Smooth muscle cell (in vitro differentiated cells): Measurements from ENCODE around the gene SPIN4. TPM values are rescaled to one million over a fixed set of nuclear protein-coding genes. Genes with fewer than 3 reads are reported as not detected.
"Not testable (repeated sequence)": the region's sequence is repeated elsewhere in the genome, so short reads cannot be mapped to it uniquely, and the experiment has no call there.

ENCODE experiments used
- DNase-seq: peaks from one replicate; lab custom pipeline; 2025; ENCODE audit not compliant: unreplicated experiment; lab: John Stamatoyannopoulos, UW
- H2AFZ ChIP-seq: fragments of 200-600 bp; sonication (generic); 2 replicates; pipeline ENCODE4 v1.6.0; 2016; ENCODE audit warnings: antibody characterized with exemption, low read depth, mild to moderate bottlenecking
- H3F3A ChIP-seq: fragments of 200-600 bp; sonication (generic); 2 replicates; pipeline ENCODE4 v1.6.0; 2017; ENCODE audit warnings: antibody characterized with exemption, low read depth
- H3K27ac ChIP-seq: fragments of 200-600 bp; sonication (generic); 2 replicates; pipeline ENCODE4 v1.5.1; 2016; ENCODE audit warnings: low read depth, mild to moderate bottlenecking
- H3K27me3 ChIP-seq: fragments of 200-600 bp; sonication (generic); 2 replicates; pipeline ENCODE4 v1.6.1; 2016; ENCODE audit warnings: low read depth, mild to moderate bottlenecking
- H3K36me3 ChIP-seq: fragments of 200-600 bp; sonication (generic); 2 replicates; pipeline ENCODE4 v1.5.1; 2016; ENCODE audit warnings: low read depth
- H3K4me1 ChIP-seq: fragments of 200-600 bp; sonication (generic); 2 replicates; pipeline ENCODE4 v1.5.1; 2016; ENCODE audit warnings: low read depth
- H3K4me2 ChIP-seq: fragments of 200-600 bp; sonication (generic); 2 replicates; pipeline ENCODE4 v1.6.0; 2016; ENCODE audit warnings: mild to moderate bottlenecking
- H3K4me3 ChIP-seq: fragments of 200-600 bp; sonication (generic); 2 replicates; pipeline ENCODE4 v1.5.1; 2016; ENCODE audit warnings: mild to moderate bottlenecking
- H3K79me2 ChIP-seq: fragments of 200-600 bp; sonication (generic); 2 replicates; pipeline ENCODE4 v1.6.0; 2016; ENCODE audit warnings: low read depth, mild to moderate bottlenecking
- H3K9ac ChIP-seq: fragments of 200-600 bp; sonication (generic); 2 replicates; pipeline ENCODE4 v1.6.0; 2016; ENCODE audit warnings: low read depth
- H3K9me3 ChIP-seq: fragments of 200-600 bp; sonication (generic); replicated peaks from 2 replicates; pipeline ENCODE4 v1.5.1; 2016; ENCODE audit warnings: low read depth
- H4K20me1 ChIP-seq: fragments of 200-600 bp; sonication (generic); 2 replicates; pipeline ENCODE4 v1.6.0; 2016; ENCODE audit warnings: low read depth
- WGBS: methylation state at CpG from one replicate; pipeline ENCODE4 v1.1.7; 2016; ENCODE audit warnings: low lambda C conversion rate; 5-methylcytosine and 5-hydroxymethylcytosine counted together
- polyA plus RNA-seq: library from polyadenylated mRNA; unstranded; fragments of >200 nt; fragmentation: Nextera tagmentation; extraction: Ambion mirVana; gene quantifications from 2 replicates; pipeline ENCODE4 v1.2.1, GENCODE V29; 2016
- total RNA-seq: library from RNA; depleted of rRNA; stranded (reverse); fragments of >200 nt; gene quantifications from 2 replicates; pipeline ENCODE4 v1.2.3, GENCODE V29; 2014
- TF ChIP-seq, protein P1 (sequence below): fragments of 200-600 bp; sonication (generic); IDR thresholded peaks from 2 replicates; pipeline ENCODE4 v1.5.1; 2017; ENCODE audit warnings: borderline replicate concordance, mild to moderate bottlenecking, antibody characterized with exemption; ENCODE audit not compliant: insufficient read depth, poor library complexity, severe bottlenecking

The SPIN4 gene
- total RNA-seq (6.8 and 8.7 TPM in 2 replicates), polyA plus RNA-seq (4.1 and 6.0 TPM in 2 replicates)

DNA sequence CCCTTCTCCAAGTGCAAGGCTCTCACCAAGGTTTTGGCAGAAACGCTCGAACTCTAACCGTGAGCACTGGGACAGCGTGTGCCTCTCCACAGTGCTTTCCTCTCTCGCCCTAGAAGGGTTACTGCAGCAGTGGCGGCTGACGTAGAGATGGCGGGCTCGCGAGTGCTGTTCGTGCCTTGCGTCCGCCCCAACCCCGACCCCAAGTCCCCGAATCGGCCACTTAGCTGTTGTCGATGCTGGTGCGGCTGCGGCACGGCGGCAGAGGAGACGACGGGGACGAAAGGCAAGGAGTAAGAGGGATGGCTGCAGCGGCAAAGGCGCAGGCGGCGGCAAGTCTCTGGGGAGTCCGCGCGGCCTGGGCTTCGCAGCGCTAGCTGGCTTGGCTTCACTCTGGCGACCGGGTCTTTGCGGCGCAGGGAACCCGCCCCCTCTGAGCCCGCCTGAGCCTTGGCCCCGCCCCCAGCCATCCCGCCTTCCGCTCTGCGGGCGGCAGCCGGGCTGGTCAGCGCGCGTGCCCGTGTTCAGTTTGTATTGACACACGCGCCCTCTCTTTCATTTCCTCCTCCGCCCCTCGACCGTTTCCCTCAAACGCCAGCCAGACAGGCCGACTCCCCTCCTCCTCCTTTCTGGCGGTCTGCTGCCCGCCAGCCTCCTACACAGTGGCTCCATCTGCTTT lies at the start of gene SPIN4:
TSS of gene SPIN4 (minus strand) at position 392 of the 676 bp plus-strand sequence. CDS start 513 bp downstream, outside the sequence.
- no peaks in the 10 kb centered on the region for H4K20me1 ChIP-seq
- H3K36me3 ChIP-seq = no peaks in the 10 kb centered on the region
- TF ChIP-seq, protein P1, sequence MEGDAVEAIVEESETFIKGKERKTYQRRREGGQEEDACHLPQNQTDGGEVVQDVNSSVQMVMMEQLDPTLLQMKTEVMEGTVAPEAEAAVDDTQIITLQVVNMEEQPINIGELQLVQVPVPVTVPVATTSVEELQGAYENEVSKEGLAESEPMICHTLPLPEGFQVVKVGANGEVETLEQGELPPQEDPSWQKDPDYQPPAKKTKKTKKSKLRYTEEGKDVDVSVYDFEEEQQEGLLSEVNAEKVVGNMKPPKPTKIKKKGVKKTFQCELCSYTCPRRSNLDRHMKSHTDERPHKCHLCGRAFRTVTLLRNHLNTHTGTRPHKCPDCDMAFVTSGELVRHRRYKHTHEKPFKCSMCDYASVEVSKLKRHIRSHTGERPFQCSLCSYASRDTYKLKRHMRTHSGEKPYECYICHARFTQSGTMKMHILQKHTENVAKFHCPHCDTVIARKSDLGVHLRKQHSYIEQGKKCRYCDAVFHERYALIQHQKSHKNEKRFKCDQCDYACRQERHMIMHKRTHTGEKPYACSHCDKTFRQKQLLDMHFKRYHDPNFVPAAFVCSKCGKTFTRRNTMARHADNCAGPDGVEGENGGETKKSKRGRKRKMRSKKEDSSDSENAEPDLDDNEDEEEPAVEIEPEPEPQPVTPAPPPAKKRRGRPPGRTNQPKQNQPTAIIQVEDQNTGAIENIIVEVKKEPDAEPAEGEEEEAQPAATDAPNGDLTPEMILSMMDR = no peak
- peak within 1 kb of the TSS; percentile 64 for H3K4me3 ChIP-seq
- peak within 1 kb of the TSS; percentile 86 for H3K4me2 ChIP-seq
- 50% methylated on average over 30 of the region's 58 CpGs for WGBS
- H2AFZ ChIP-seq = peak within 1 kb of the TSS; percentile 61
- H3K9me3 ChIP-seq = no peaks in the 10 kb centered on the region
- peak within 1 kb of the TSS; percentile 48 for H3K27ac ChIP-seq
- H3K4me1 ChIP-seq = peaks cover 18% of the 10 kb centered on the region
- DNase-seq = peak; percentile 59
- no peaks in the 10 kb centered on the region for H3K27me3 ChIP-seq
- peaks cover 29% of the 10 kb centered on the region for H3K79me2 ChIP-seq
- H3K9ac ChIP-seq = peak within 1 kb of the TSS; percentile 45
- H3F3A ChIP-seq = no peaks in the 10 kb centered on the region

DNA sequence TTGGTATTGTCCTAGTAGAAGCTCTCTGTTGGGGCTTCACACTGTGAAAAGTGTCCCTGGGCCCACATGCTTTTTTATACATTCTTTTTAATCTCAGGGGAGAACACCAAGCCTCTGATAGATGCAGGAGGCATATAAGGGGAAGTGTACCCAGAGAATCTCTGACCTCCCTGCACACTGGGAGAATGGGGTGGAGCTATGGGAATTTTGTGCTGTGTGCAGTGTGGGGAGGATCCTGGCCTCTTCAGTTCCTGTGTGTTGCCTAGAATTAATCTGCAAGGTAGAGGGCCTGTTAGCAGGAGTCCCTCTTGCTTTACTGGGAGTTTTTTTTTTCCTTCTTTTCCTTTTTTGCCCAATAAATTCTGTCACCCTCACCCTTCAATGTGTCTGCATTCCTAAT lies 49.2 kb upstream of the SPIN4 start:
- Histone ChIP-seq H3K9ac (no peak overlapping the region), H3K4me3 (no peak overlapping the region), H3K27ac (no peak overlapping the region), H3F3A (no peaks in the 10 kb centered on the region), H4K20me1 (no peaks in the 10 kb centered on the region), H3K79me2 (no peaks in the 10 kb centered on the region), H2AFZ (no peak overlapping the region), H3K4me2 (no peak overlapping the region), H3K4me1 (no peaks in the 10 kb centered on the region), H3K9me3 (no peaks in the 10 kb centered on the region), H3K36me3 (no peaks in the 10 kb centered on the region), H3K27me3 (no peaks in the 10 kb centered on the region)
- TF ChIP-seq, protein P1 = no peak
- DNase-seq = no peak

DNA sequence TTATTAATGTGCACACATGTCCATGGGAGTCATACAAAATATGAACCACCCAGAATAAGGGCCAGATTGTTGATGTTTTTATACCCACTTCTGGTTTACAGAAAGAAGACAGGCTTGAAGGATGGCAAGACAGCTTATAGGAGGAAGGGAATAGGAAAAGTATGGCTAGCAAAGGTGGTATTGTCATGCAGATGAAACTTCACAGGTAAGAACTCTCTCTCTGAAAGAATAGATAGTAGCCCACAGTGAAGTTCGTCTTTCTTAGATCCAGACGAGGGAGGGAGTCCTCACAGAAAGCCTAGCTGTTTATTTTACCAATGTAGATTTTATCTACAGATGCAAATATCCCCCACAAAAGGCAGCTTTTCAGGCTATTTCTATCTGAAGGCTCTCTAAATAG lies 43.7 kb upstream of the SPIN4 start:
- Histone ChIP-seq H4K20me1 (no peaks in the 10 kb centered on the region), H3K27me3 (no peaks in the 10 kb centered on the region), H2AFZ (no peak overlapping the region), H3K79me2 (no peaks in the 10 kb centered on the region), H3F3A (no peaks in the 10 kb centered on the region), H3K4me2 (no peak overlapping the region), H3K36me3 (no peaks in the 10 kb centered on the region), H3K4me1 (no peaks in the 10 kb centered on the region), H3K9me3 (no peaks in the 10 kb centered on the region), H3K9ac (no peak overlapping the region), H3K4me3 (no peak overlapping the region), H3K27ac (no peak overlapping the region)
- DNase-seq = no peak
- TF ChIP-seq, protein P1 = no peak
- WGBS = 63% methylated on average over 2 of the region's 2 CpGs

DNA sequence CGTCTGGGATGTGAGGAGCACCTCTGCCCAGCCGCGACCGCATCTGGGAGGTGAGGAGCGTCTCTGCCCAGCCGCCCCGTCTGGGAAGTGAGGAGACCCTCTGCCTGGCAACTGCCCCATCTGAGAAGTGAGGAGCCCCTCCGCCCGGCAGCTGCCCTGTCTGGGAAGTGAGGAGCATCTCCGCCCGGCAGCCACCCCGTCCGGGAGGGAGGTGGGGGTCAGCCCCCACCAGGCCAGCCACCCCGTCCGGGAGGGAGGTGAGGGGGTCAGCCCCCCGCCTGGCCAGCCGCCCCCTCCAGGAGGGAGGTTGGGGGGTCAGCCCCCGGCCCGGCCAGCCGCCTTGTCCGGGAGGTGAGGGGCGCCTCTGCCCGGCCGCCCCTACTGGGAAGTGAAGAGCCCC lies 42.0 kb upstream of the SPIN4 start:
- not testable (repeated sequence) for H4K20me1 ChIP-seq, H3K4me1 ChIP-seq, H2AFZ ChIP-seq, H3K4me2 ChIP-seq, H3F3A ChIP-seq, DNase-seq, H3K27ac ChIP-seq, H3K36me3 ChIP-seq, H3K9ac ChIP-seq, H3K79me2 ChIP-seq, H3K27me3 ChIP-seq, H3K4me3 ChIP-seq, H3K9me3 ChIP-seq
- 95% methylated on average over 9 of the region's 24 CpGs for WGBS
